ENCODE results near the gene PLEKHM3. TPM values are rescaled to one million over a fixed set of nuclear protein-coding genes. Genes with fewer than 3 reads are reported as not detected.

The PLEKHM3 gene
- total and polyA plus RNA-seq, 4 donors = 15.6 to 34.5 (median 18.3) TPM

- Histone ChIP-seq H3K4me3 (ENCODE audit: low read depth, low read length) (no peak overlapping the region), H3K4me1 (ENCODE audit: control insufficient read depth, insufficient read depth, low read length) (no peaks in the 10 kb centered on the region), H3K9me3 (ENCODE audit: control insufficient read depth, insufficient read depth, low read length) (no peaks in the 10 kb centered on the region), H3K27ac (ENCODE audit: low read depth, low read length) (no peak overlapping the region), H3K27me3 (ENCODE audit: control insufficient read depth, insufficient read depth, low read length) (no peaks in the 10 kb centered on the region), H3K36me3 (ENCODE audit: control insufficient read depth, insufficient read depth, low read length) (no peaks in the 10 kb centered on the region)
- no peak for DNase-seq (ENCODE audit: low read depth in 4 of 6, low spot score in 6 of 6)
- WGBS (ENCODE audit: insufficient coverage) = no CpG with 5 or more reads among the region's 5 CpGs
These were observed 219.6 kb downstream of the PLEKHM3 start for GRCh38 chr2:207805566-207806226.

- H3K27ac ChIP-seq (ENCODE audit: low read depth, low read length) = no peak overlapping the region
- H3K9me3 ChIP-seq (ENCODE audit: control insufficient read depth, insufficient read depth, low read length) = no peaks in the 10 kb centered on the region
- H3K4me1 ChIP-seq (ENCODE audit: control insufficient read depth, insufficient read depth, low read length) = no peaks in the 10 kb centered on the region
- DNase-seq (ENCODE audit: low read depth in 4 of 6, low spot score in 6 of 6) = no peak
- H3K36me3 ChIP-seq (ENCODE audit: control insufficient read depth, insufficient read depth, low read length) = no peaks in the 10 kb centered on the region
- WGBS (ENCODE audit: insufficient coverage) = 66% methylated on average over 6 of the region's 6 CpGs
- no peak overlapping the region for H3K4me3 ChIP-seq (ENCODE audit: low read depth, low read length)
- H3K27me3 ChIP-seq (ENCODE audit: control insufficient read depth, insufficient read depth, low read length) = no peaks in the 10 kb centered on the region
These were observed 222.7 kb downstream of the PLEKHM3 start for GRCh38 chr2:207802650-207803049.

- H3K36me3 ChIP-seq (ENCODE audit: control insufficient read depth, insufficient read depth, low read length) = no peaks in the 10 kb centered on the region
- H3K4me1 ChIP-seq (ENCODE audit: control insufficient read depth, insufficient read depth, low read length) = no peaks in the 10 kb centered on the region
- no peak overlapping the region for H3K4me3 ChIP-seq (ENCODE audit: low read depth, low read length)
- WGBS (ENCODE audit: insufficient coverage) = 0% methylated on average over 1 of the region's 3 CpGs
- no peaks in the 10 kb centered on the region for H3K9me3 ChIP-seq (ENCODE audit: control insufficient read depth, insufficient read depth, low read length)
- no peak for DNase-seq (ENCODE audit: low read depth in 4 of 6, low spot score in 6 of 6)
- no peak overlapping the region for H3K27ac ChIP-seq (ENCODE audit: low read depth, low read length)
- no peaks in the 10 kb centered on the region for H3K27me3 ChIP-seq (ENCODE audit: control insufficient read depth, insufficient read depth, low read length)
These were observed 224.1 kb downstream of the PLEKHM3 start for GRCh38 chr2:207801259-207801658.

DNA sequence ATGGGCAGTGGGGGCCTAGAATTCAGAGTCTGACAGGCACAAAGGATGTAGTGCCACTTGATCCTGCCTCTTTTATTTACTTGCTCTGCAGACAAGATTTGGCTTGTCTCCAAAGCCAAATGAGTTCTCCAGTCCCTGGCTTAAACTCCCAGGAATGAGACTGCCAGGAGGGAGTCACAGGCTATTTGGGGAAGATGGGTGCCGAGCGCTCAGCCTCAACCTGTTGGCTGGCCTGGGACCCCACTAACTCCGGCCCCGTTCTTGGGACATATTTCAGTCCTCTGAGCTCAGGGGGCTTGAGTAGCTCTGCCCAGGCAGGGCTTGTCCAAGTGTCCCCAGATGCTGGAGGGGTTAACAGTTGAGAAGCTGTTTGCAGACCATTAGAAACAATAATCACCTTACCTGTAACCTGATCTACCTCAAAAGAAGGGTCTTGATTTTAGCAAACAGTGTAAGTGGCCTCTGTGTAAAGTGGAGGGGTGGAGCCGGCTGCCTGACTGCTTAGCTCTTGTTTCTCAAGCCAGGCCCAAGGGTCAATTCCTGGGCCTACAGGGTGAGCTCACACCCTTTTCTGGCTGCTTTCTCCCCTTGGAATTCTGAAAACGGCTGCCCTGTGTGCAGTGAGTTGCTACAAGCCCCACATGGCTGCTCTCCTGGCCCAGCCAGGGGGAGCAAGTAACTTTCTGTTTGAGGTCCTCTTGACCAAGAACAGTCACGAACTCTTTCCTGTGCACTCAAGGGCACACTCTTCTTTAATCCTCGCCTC is 228.6 kb downstream of the PLEKHM3 start:
- Histone ChIP-seq H3K27me3 (ENCODE audit: control insufficient read depth, insufficient read depth, low read length) (no peaks in the 10 kb centered on the region), H3K27ac (ENCODE audit: low read depth, low read length) (no peak overlapping the region), H3K4me3 (ENCODE audit: low read depth, low read length) (no peak overlapping the region), H3K4me1 (ENCODE audit: control insufficient read depth, insufficient read depth, low read length) (no peaks in the 10 kb centered on the region), H3K36me3 (ENCODE audit: control insufficient read depth, insufficient read depth, low read length) (no peaks in the 10 kb centered on the region), H3K9me3 (ENCODE audit: control insufficient read depth, insufficient read depth, low read length) (no peaks in the 10 kb centered on the region)
- DNase-seq (ENCODE audit: low read depth in 4 of 6, low spot score in 6 of 6) = peak in 2 of 6 donors; percentile 33 to 35
- WGBS (ENCODE audit: insufficient coverage) = 65% methylated on average over 8 of the region's 8 CpGs

DNA sequence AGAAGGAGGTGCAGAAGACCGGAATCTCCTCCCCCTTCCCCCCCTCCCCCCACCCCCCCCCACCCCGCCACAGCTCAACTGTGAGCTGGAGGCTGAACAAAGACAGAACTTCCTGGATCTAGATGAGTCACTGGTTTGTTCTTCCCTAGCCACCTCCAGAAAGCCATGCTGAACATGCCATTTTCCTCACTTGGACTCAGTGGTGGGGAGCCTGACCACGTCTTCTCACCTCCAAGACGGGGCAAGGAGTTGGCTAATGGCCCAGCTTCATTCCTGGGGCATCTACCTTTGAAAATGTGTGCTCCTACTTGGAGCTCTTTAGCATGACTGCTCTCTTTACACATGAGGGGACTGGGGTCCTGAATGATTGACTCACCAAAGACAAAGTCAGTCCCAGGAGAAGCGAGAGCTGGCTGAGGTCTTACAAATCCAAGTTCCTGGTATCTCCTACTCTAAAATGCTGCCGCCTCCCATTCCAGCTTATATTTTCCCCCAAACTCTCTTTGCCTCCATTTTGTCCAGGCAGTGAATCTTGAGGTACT is 233.0 kb downstream of the PLEKHM3 start:
- DNase-seq (ENCODE audit: low read depth in 4 of 6, low spot score in 6 of 6) = no peak
- Histone ChIP-seq H3K9me3 (ENCODE audit: control insufficient read depth, insufficient read depth, low read length) (no peaks in the 10 kb centered on the region), H3K27me3 (ENCODE audit: control insufficient read depth, insufficient read depth, low read length) (no peaks in the 10 kb centered on the region), H3K36me3 (ENCODE audit: control insufficient read depth, insufficient read depth, low read length) (no peaks in the 10 kb centered on the region), H3K4me1 (ENCODE audit: control insufficient read depth, insufficient read depth, low read length) (no peaks in the 10 kb centered on the region), H3K27ac (ENCODE audit: low read depth, low read length) (no peak overlapping the region), H3K4me3 (ENCODE audit: low read depth, low read length) (no peak overlapping the region)
- WGBS (ENCODE audit: insufficient coverage) = 77% methylated on average over 3 of the region's 6 CpGs

- no CpG with 5 or more reads among the region's 6 CpGs for WGBS (ENCODE audit: insufficient coverage)
- no peaks in the 10 kb centered on the region for H3K27me3 ChIP-seq (ENCODE audit: control insufficient read depth, insufficient read depth, low read length)
These were observed 233.6 kb downstream of the PLEKHM3 start for GRCh38 chr2:207791579-207792243.

GRCh38 chr2:207790898-207791297 is 234.4 kb downstream of the PLEKHM3 start:
- no peaks in the 10 kb centered on the region for H3K36me3 ChIP-seq (ENCODE audit: control insufficient read depth, insufficient read depth, low read length)
- no peak overlapping the region for H3K4me3 ChIP-seq (ENCODE audit: low read depth, low read length)
- no peaks in the 10 kb centered on the region for H3K27me3 ChIP-seq (ENCODE audit: control insufficient read depth, insufficient read depth, low read length)
- no peak overlapping the region for H3K27ac ChIP-seq (ENCODE audit: low read depth, low read length)
- WGBS (ENCODE audit: insufficient coverage) = 100% methylated on average over 1 of the region's 1 CpG
- no peak for DNase-seq (ENCODE audit: low read depth in 4 of 6, low spot score in 6 of 6)
- H3K4me1 ChIP-seq (ENCODE audit: control insufficient read depth, insufficient read depth, low read length) = no peaks in the 10 kb centered on the region
- no peaks in the 10 kb centered on the region for H3K9me3 ChIP-seq (ENCODE audit: control insufficient read depth, insufficient read depth, low read length)

More at GRCh38 chr2:207791579-207792243, 233.6 kb downstream of the PLEKHM3 start:
- Histone ChIP-seq H3K4me1 (ENCODE audit: control insufficient read depth, insufficient read depth, low read length) (no peaks in the 10 kb centered on the region), H3K4me3 (ENCODE audit: low read depth, low read length) (no peak overlapping the region), H3K27ac (ENCODE audit: low read depth, low read length) (no peak overlapping the region), H3K36me3 (ENCODE audit: control insufficient read depth, insufficient read depth, low read length) (no peaks in the 10 kb centered on the region), H3K9me3 (ENCODE audit: control insufficient read depth, insufficient read depth, low read length) (no peaks in the 10 kb centered on the region)
- no peak for DNase-seq (ENCODE audit: low read depth in 4 of 6, low spot score in 6 of 6)

- Histone ChIP-seq H3K27ac (ENCODE audit: low read depth, low read length) (no peak overlapping the region), H3K27me3 (ENCODE audit: control insufficient read depth, insufficient read depth, low read length) (no peaks in the 10 kb centered on the region), H3K9me3 (ENCODE audit: control insufficient read depth, insufficient read depth, low read length) (no peaks in the 10 kb centered on the region), H3K4me3 (ENCODE audit: low read depth, low read length) (no peak overlapping the region), H3K36me3 (ENCODE audit: control insufficient read depth, insufficient read depth, low read length) (no peaks in the 10 kb centered on the region), H3K4me1 (ENCODE audit: control insufficient read depth, insufficient read depth, low read length) (no peaks in the 10 kb centered on the region)
- no peak for DNase-seq (ENCODE audit: low read depth in 4 of 6, low spot score in 6 of 6)
- WGBS (ENCODE audit: insufficient coverage) = 83% methylated on average over 2 of the region's 4 CpGs
These were observed 237.5 kb downstream of the PLEKHM3 start for GRCh38 chr2:207787800-207788199.

GRCh38 chr2:207787017-207787416 is 238.3 kb downstream of the PLEKHM3 start:
- no peak overlapping the region for H3K4me3 ChIP-seq (ENCODE audit: low read depth, low read length)
- H3K27me3 ChIP-seq (ENCODE audit: control insufficient read depth, insufficient read depth, low read length) = no peaks in the 10 kb centered on the region
- no peaks in the 10 kb centered on the region for H3K36me3 ChIP-seq (ENCODE audit: control insufficient read depth, insufficient read depth, low read length)
- no peak overlapping the region for H3K27ac ChIP-seq (ENCODE audit: low read depth, low read length)
- H3K9me3 ChIP-seq (ENCODE audit: control insufficient read depth, insufficient read depth, low read length) = no peaks in the 10 kb centered on the region
- no peaks in the 10 kb centered on the region for H3K4me1 ChIP-seq (ENCODE audit: control insufficient read depth, insufficient read depth, low read length)
- DNase-seq (ENCODE audit: low read depth in 4 of 6, low spot score in 6 of 6) = no peak
- no CpG with 5 or more reads among the region's 3 CpGs for WGBS (ENCODE audit: insufficient coverage)
